Measurements from ENCODE around the gene MYO3B.

The MYO3B gene

DNA sequence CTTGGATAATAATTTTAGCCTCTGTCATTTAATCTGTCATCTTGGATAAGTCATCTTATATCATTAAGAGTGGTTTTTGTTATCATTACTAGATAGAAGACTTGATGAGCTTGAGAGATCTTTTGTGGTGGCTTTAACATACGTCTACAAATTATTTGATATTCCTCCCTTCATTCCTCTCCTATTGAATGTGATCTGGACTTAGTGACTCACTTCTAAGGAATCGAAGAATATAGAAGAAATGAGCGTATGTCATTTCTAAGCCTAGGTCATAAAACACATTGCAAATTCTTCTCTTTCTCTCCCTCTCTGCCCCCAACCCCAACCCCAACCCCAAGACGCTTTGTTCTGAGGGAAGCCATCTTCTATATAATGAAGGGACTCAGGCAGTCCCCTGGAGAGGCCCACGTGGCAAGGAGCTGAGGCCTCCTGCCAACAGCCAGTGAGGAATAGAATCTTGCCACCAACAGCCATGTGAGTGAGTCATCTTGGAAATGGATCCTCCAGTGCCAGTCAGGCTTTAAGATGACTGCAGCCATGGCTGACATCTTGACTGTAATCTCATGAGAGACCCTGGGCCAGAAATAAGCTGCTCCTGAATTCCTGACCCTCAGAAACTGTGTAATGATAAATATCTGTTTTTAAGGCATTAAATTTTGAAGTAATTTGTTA is 315.6 kb downstream of the MYO3B start:
- DNase-seq (ENCODE audit: low read depth): peak; percentile 22
- no peak overlapping the region for H3K4me3 ChIP-seq (ENCODE audit: low read length)
- TF ChIP-seq, protein P1, sequence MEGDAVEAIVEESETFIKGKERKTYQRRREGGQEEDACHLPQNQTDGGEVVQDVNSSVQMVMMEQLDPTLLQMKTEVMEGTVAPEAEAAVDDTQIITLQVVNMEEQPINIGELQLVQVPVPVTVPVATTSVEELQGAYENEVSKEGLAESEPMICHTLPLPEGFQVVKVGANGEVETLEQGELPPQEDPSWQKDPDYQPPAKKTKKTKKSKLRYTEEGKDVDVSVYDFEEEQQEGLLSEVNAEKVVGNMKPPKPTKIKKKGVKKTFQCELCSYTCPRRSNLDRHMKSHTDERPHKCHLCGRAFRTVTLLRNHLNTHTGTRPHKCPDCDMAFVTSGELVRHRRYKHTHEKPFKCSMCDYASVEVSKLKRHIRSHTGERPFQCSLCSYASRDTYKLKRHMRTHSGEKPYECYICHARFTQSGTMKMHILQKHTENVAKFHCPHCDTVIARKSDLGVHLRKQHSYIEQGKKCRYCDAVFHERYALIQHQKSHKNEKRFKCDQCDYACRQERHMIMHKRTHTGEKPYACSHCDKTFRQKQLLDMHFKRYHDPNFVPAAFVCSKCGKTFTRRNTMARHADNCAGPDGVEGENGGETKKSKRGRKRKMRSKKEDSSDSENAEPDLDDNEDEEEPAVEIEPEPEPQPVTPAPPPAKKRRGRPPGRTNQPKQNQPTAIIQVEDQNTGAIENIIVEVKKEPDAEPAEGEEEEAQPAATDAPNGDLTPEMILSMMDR (IDR thresholded peaks at IDR 0.05; ENCODE audit: insufficient read depth, low read depth, low read length, missing control alignments): no peak

DNA sequence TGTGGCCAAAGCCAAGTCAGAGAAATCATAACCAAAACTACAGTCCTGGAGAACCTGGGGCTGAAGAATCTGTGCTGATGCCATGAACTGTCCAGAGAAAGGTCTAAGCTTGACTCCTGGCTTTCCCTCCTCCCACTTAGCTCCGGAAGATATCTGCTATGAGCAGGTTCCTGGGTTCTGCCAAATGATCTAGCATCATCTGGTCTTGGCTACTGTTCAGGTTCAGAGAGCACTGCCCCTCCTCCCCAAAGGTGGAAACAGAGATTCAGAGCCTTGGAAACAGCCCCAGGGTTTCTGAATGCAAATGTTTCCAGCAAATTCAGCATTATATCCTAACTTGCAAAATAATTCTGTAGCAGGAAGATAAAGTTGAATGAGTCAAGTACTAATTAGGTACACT is 317.9 kb downstream of the MYO3B start:
- TF ChIP-seq, protein P1 (IDR thresholded peaks at IDR 0.05; ENCODE audit: insufficient read depth, low read depth, low read length, missing control alignments): no peak
- no peak for DNase-seq (ENCODE audit: low read depth)
- H3K4me3 ChIP-seq (ENCODE audit: low read length): no peak overlapping the region

DNA sequence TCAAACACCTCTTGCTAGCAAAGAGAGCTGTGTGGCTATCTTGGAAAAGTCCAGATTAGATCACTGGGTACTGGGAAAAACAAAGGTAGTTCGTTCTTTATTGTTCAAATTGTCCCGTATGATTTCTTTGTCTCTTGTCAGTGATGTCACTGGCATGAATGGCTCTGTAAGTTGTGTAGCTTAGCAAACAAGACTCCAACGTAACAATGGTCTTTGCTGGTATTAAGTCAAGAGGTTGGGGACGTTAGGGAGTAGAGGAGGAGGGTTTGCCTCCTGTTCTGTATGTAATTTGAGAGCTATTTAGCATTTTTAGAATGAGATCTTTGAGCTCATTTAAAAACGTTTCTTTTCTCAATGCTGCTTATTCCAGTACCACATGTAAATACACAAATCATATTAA is 320.7 kb downstream of the MYO3B start:
- no peak for DNase-seq (ENCODE audit: low read depth)
- TF ChIP-seq, protein P1 (IDR thresholded peaks at IDR 0.05; ENCODE audit: insufficient read depth, low read depth, low read length, missing control alignments): no peak
- H3K4me3 ChIP-seq (ENCODE audit: low read length): no peak overlapping the region

DNA sequence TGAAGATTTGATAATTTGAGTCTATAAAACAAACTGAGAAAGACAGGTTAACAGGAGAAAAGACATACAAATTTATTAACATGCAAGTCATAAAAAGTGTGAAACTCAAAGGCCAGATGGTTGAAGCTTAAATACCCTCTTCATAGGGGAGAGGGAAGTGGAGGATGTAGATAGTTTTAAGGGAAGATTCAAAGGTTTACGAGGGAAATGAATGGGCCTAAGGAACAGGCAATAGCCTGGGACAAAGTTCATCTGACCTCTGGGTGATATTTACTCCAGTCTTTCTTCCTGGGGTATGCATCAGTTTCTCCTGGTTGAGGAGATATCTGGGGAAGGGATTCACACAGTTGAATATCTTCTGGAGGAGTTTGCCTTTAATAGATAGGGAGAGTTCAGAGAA is 322.2 kb downstream of the MYO3B start:
- TF ChIP-seq, protein P1 (IDR thresholded peaks at IDR 0.05; ENCODE audit: insufficient read depth, low read depth, low read length, missing control alignments): no peak
- DNase-seq (ENCODE audit: low read depth): no peak

DNA sequence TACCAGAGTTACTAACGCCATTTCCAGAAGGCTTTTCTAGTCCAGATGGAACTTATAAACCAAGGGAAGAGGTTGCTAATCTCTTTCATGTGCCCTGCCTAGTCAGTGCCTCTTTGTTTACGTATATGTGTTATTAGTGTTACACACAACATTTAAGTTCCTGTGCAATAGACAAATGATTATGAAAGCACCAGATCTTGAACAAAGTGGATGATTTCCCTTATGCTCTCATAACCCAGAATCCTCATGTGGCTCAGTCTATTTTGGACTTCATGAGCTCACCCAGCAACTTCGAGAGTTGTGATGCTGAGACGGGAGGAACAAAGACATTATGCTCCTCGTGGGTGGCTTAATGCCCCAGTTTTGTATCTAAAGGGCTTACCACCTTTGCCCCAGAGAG is 322.8 kb downstream of the MYO3B start:
- no peak for DNase-seq (ENCODE audit: low read depth)
- no peak overlapping the region for H3K4me3 ChIP-seq (ENCODE audit: low read length)
- TF ChIP-seq, protein P1 (IDR thresholded peaks at IDR 0.05; ENCODE audit: insufficient read depth, low read depth, low read length, missing control alignments): no peak

More for the DNA sequence above, 322.2 kb downstream of the MYO3B start:
- no peak overlapping the region for H3K4me3 ChIP-seq (ENCODE audit: low read length)

DNA sequence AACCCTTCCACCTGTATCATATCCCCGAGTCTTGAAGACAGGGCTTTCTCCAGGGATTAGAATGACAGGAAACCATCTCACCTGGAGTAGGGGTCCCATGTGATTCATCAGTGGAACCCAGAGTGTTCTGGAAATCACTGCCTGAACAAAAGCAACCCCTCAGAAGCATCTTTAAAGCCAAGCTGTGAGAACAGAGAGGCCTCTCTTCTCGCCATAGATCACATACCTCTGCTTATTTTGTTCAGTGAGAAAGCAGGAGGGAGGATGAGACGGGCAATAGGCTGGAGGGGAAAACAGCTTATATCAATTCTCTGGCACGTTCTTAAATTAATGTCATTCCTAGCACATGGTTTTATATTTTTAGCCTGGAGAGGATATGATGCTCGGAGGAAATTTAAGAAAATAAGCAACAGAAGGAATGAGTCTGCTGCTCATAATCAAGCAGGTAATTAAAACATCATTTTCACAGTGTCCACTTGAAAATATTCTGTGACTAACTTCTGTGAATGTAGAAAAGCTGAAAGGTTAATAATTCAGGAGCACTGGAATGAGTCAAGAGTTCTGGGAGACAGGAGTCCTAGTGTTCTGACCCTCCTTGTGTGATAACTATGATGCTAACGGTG is 323.6 kb downstream of the MYO3B start:
- no peak for DNase-seq (ENCODE audit: low read depth)
- TF ChIP-seq, protein P1 (IDR thresholded peaks at IDR 0.05; ENCODE audit: insufficient read depth, low read depth, low read length, missing control alignments): no peak
- H3K4me3 ChIP-seq (ENCODE audit: low read length): no peak overlapping the region

Measured in epithelial cell of esophagus (primary cell).